ENCODE results near the gene LRRC49.
"Not testable (repeated sequence)": the region's sequence is repeated elsewhere in the genome, so short reads cannot be mapped to it uniquely, and the experiment has no call there.

Gene LRRC49

GRCh38 chr15:71004506-71004905 is 111.9 kb downstream of the LRRC49 start:
- DNase-seq, result not testable (repeated sequence)

GRCh38 chr15:71005895-71006294 is 113.3 kb downstream of the LRRC49 start:
- DNase-seq, result no peak

- DNase-seq, result no peak
Observed at GRCh38 chr15:71008250-71008870, 115.7 kb downstream of the LRRC49 start.

GRCh38 chr15:71010472-71010871 is 117.8 kb downstream of the LRRC49 start:
- no peak for DNase-seq

GRCh38 chr15:71010997-71011396 is 118.4 kb downstream of the LRRC49 start:
- no peak for DNase-seq

GRCh38 chr15:71011503-71012155 is 119.0 kb downstream of the LRRC49 start:
- DNase-seq, result no peak

GRCh38 chr15:71013446-71013845 is 120.8 kb downstream of the LRRC49 start:
- DNase-seq, result no peak

GRCh38 chr15:71015342-71015741 is 122.7 kb downstream of the LRRC49 start:
- DNase-seq, result no peak

GRCh38 chr15:71031232-71031631 is 138.6 kb downstream of the LRRC49 start:
- not testable (repeated sequence) for DNase-seq

- not testable (repeated sequence) for DNase-seq
Observed at GRCh38 chr15:71035478-71035877, 142.9 kb downstream of the LRRC49 start.

- DNase-seq, result no peak
Observed at GRCh38 chr15:71042356-71042922, 149.8 kb downstream of the LRRC49 start.

- DNase-seq, result no peak
Observed at GRCh38 chr15:71043373-71043772, 150.7 kb downstream of the LRRC49 start.

GRCh38 chr15:71044006-71044405 is 151.4 kb downstream of the LRRC49 start:
- no peak for DNase-seq

GRCh38 chr15:71046146-71046545 is 153.5 kb downstream of the LRRC49 start:
- DNase-seq, result not testable (repeated sequence)

- DNase-seq, result no peak
Observed at GRCh38 chr15:71048913-71049675, 156.5 kb downstream of the LRRC49 start.

GRCh38 chr15:71049706-71050422 is 157.2 kb downstream of the LRRC49 start:
- no peak for DNase-seq

- DNase-seq, result no peak
Observed at GRCh38 chr15:71050461-71050860, 157.8 kb downstream of the LRRC49 start.

- no peak for DNase-seq
Observed at GRCh38 chr15:71051539-71051938, 158.9 kb downstream of the LRRC49 start.

GRCh38 chr15:71052356-71052755 is 159.7 kb downstream of the LRRC49 start:
- DNase-seq, result no peak

- no peak for DNase-seq
Observed at GRCh38 chr15:71054286-71054952, 161.8 kb downstream of the LRRC49 start.

- no peak for DNase-seq
Observed at GRCh38 chr15:71055461-71055860, 162.8 kb downstream of the LRRC49 start.

- DNase-seq, result no peak
Observed at GRCh38 chr15:71056111-71056510, 163.5 kb downstream of the LRRC49 start.
